ENCODE results near the gene SFI1.
"Not testable (repeated sequence)": the region's sequence is repeated elsewhere in the genome, so short reads cannot be mapped to it uniquely, and the experiment has no call there.

The SFI1 gene

GRCh38 chr22:31586137-31586920 is 90.0 kb downstream of the SFI1 start:
- no peak for DNase-seq (ENCODE audit: low read depth, low spot score)

- no peak for DNase-seq (ENCODE audit: low read depth, low spot score)
Measured at GRCh38 chr22:31588970-31589675, 92.8 kb downstream of the SFI1 start.

- not testable (repeated sequence) for DNase-seq (ENCODE audit: low read depth, low spot score)
Measured at GRCh38 chr22:31590161-31590560, 93.8 kb downstream of the SFI1 start.

- no peak for DNase-seq (ENCODE audit: low read depth, low spot score)
Measured at GRCh38 chr22:31595271-31595670, 98.9 kb downstream of the SFI1 start.

GRCh38 chr22:31602259-31602952 is 106.1 kb downstream of the SFI1 start:
- DNase-seq (ENCODE audit: low read depth, low spot score): no peak

GRCh38 chr22:31603081-31603525 is 106.8 kb downstream of the SFI1 start:
- no peak for DNase-seq (ENCODE audit: low read depth, low spot score)

- no peak for DNase-seq (ENCODE audit: low read depth, low spot score)
Measured at GRCh38 chr22:31603574-31603973, 107.2 kb downstream of the SFI1 start.

GRCh38 chr22:31604137-31604705 is 107.9 kb downstream of the SFI1 start:
- no peak for DNase-seq (ENCODE audit: low read depth, low spot score)

- DNase-seq (ENCODE audit: low read depth, low spot score): no peak
Measured at GRCh38 chr22:31604746-31605705, 108.7 kb downstream of the SFI1 start.

GRCh38 chr22:31605851-31606585 is 109.7 kb downstream of the SFI1 start:
- no peak for DNase-seq (ENCODE audit: low read depth, low spot score)

- no peak for DNase-seq (ENCODE audit: low read depth, low spot score)
Measured at GRCh38 chr22:31607696-31608095, 111.4 kb downstream of the SFI1 start.

GRCh38 chr22:31609716-31610115 is 113.4 kb downstream of the SFI1 start:
- no peak for DNase-seq (ENCODE audit: low read depth, low spot score)

- DNase-seq (ENCODE audit: low read depth, low spot score): no peak
Measured at GRCh38 chr22:31610611-31611010, 114.3 kb downstream of the SFI1 start.

- no peak for DNase-seq (ENCODE audit: low read depth, low spot score)
Measured at GRCh38 chr22:31611061-31611760, 114.9 kb downstream of the SFI1 start.

GRCh38 chr22:31612891-31613285 is 116.6 kb downstream of the SFI1 start:
- DNase-seq (ENCODE audit: low read depth, low spot score): no peak

- no peak for DNase-seq (ENCODE audit: low read depth, low spot score)
Measured at GRCh38 chr22:31613286-31613903, 117.1 kb downstream of the SFI1 start.

- no peak for DNase-seq (ENCODE audit: low read depth, low spot score)
Measured at GRCh38 chr22:31613904-31614296, 117.6 kb downstream of the SFI1 start.

- DNase-seq (ENCODE audit: low read depth, low spot score): no peak
Measured at GRCh38 chr22:31614781-31615490, 118.6 kb downstream of the SFI1 start.

- no peak for DNase-seq (ENCODE audit: low read depth, low spot score)
Measured at GRCh38 chr22:31615491-31615860, 119.1 kb downstream of the SFI1 start.
